Lower lobe of right lung (tissue), 2 donors: ENCODE data around the gene RNF31. TPM values are rescaled to one million over a fixed set of nuclear protein-coding genes. Genes with fewer than 3 reads are reported as not detected.

Experiments used
- ATAC-seq, 2 donors: fragments of 200-7000 bp; cut with Tn5 transposase; one replicate each; pipeline ENCODE4 v1.9.1; 2020 to 2022; ENCODE audit warnings: mild to moderate bottlenecking in 2 of 2, moderate library complexity in 2 of 2
- DNase-seq: peaks from one replicate; pipeline ENCODE4 v3.0.0-alpha.2; 2020
- H3K27ac ChIP-seq: fragments of 200-600 bp; one replicate; pipeline ENCODE4 v1.8.0; 2022
- H3K27me3 ChIP-seq: fragments of 200-600 bp; one replicate; pipeline ENCODE4 v1.8.0; 2022; ENCODE audit warnings: low read depth
- H3K36me3 ChIP-seq: fragments of 200-600 bp; one replicate; pipeline ENCODE4 v1.8.0; 2022; ENCODE audit warnings: mild to moderate bottlenecking
- H3K4me1 ChIP-seq: fragments of 200-600 bp; one replicate; pipeline ENCODE4 v1.8.0; 2022
- H3K4me3 ChIP-seq: fragments of 200-600 bp; one replicate; pipeline ENCODE4 v1.8.0; 2022; ENCODE audit warnings: mild to moderate bottlenecking
- H3K9me3 ChIP-seq: fragments of 200-600 bp; one replicate; pipeline ENCODE4 v1.8.0; 2022
- CTCF ChIP-seq: fragments of 200-600 bp; IDR thresholded peaks from one replicate; pipeline ENCODE4 v1.8.0; 2022; ENCODE audit warnings: antibody characterized with exemption, mild to moderate bottlenecking
- intact Hi-C: fragments of 100-400 bp; cut with DNase I; formaldehyde crosslinking; loops from one replicate; pipeline ENCODE4 v1.11.0; 2022
- total RNA-seq: library from RNA; stranded (reverse); fragmentation: NEBNext Ultra II Directional; extraction: Animal tissue kit (Norgen Biotek cat#: 25700); gene quantifications from one replicate; pipeline ENCODE4 v1.2.1, GENCODE V29; 2021
- donor health status: DM: no; HTN: yes; CAD: no; lungs with severe emphysema.

RNF31 gene
- total RNA-seq, 1 donor from 2014 or later: 67.3 TPM

- Histone ChIP-seq H3K27ac (no peak overlapping the region), H3K4me1 (peaks cover 17% of the 10 kb centered on the region), H3K36me3 (peaks cover under 1% of the 10 kb centered on the region), H3K27me3 (no peaks in the 10 kb centered on the region), H3K9me3 (no peaks in the 10 kb centered on the region), H3K4me3 (no peak overlapping the region)
- ATAC-seq: no peak
- no peak for TF ChIP-seq CTCF
- intact Hi-C loops: no loop called here
- no peak for DNase-seq
Measured at GRCh38 chr14:24132061-24132685, 15.1 kb upstream of the RNF31 start.

- TF ChIP-seq CTCF: no peak
- peaks cover 25% of the 10 kb centered on the region for H3K4me1 ChIP-seq
- no peaks in the 10 kb centered on the region for H3K27me3 ChIP-seq
- H3K9me3 ChIP-seq: no peaks in the 10 kb centered on the region
- H3K27ac ChIP-seq: no peak overlapping the region
- H3K4me3 ChIP-seq: no peak overlapping the region
- ATAC-seq (no peak), DNase-seq (no peak)
- intact Hi-C loops: no loop called here
- peaks cover 9% of the 10 kb centered on the region for H3K36me3 ChIP-seq
Measured at GRCh38 chr14:24132976-24133375, 14.3 kb upstream of the RNF31 start.

- Histone ChIP-seq H3K4me1 (peaks cover 31% of the 10 kb centered on the region), H3K27ac (no peak overlapping the region), H3K27me3 (no peaks in the 10 kb centered on the region), H3K9me3 (no peaks in the 10 kb centered on the region), H3K36me3 (peaks cover 16% of the 10 kb centered on the region), H3K4me3 (no peak overlapping the region)
- intact Hi-C loops: no loop called here
- no peak for TF ChIP-seq CTCF
- no peak for ATAC-seq
- no peak for DNase-seq
Measured at GRCh38 chr14:24133735-24134134, 13.6 kb upstream of the RNF31 start.

- intact Hi-C loops: no loop called here
- Histone ChIP-seq H3K9me3 (no peaks in the 10 kb centered on the region), H3K36me3 (peaks cover 29% of the 10 kb centered on the region), H3K4me1 (peaks cover 47% of the 10 kb centered on the region), H3K4me3 (peak overlapping the region; percentile 100), H3K27me3 (no peaks in the 10 kb centered on the region), H3K27ac (peak overlapping the region; percentile 97)
- DNase-seq (no peak), ATAC-seq (no peak)
- no peak for TF ChIP-seq CTCF
Measured at GRCh38 chr14:24135584-24135833, 11.8 kb upstream of the RNF31 start.

- ATAC-seq (peak; percentile 99), DNase-seq (peak; percentile 96)
- Histone ChIP-seq H3K27me3 (no peaks in the 10 kb centered on the region), H3K4me1 (peaks cover 45% of the 10 kb centered on the region), H3K4me3 (peak within 1 kb of the TSS; percentile 100), H3K36me3 (peaks cover 29% of the 10 kb centered on the region), H3K9me3 (no peaks in the 10 kb centered on the region), H3K27ac (peak within 1 kb of the TSS; percentile 97)
- no peak for TF ChIP-seq CTCF
- intact Hi-C loops: no loop called here
Measured at GRCh38 chr14:24135834-24136683, 11.2 kb upstream of the RNF31 start, which contains the start of gene PSME1. PSME1 (plus strand) TSS chr14:24136194; CDS start chr14:24136263, 69 bp downstream.
